ENCODE data around the gene CCDC15. TPM values are rescaled to one million over a fixed set of nuclear protein-coding genes. Genes with fewer than 3 reads are reported as not detected.
A peak's percentile ranks its signal among the peaks of the same experiment; 100 is the strongest.
"Not testable (repeated sequence)": the region's sequence is repeated elsewhere in the genome, so short reads cannot be mapped to it uniquely, and the experiment has no call there.

Gene CCDC15
- total RNA-seq, 2 experiments from 2014 or later, result 5.6 to 9.4 TPM

DNA sequence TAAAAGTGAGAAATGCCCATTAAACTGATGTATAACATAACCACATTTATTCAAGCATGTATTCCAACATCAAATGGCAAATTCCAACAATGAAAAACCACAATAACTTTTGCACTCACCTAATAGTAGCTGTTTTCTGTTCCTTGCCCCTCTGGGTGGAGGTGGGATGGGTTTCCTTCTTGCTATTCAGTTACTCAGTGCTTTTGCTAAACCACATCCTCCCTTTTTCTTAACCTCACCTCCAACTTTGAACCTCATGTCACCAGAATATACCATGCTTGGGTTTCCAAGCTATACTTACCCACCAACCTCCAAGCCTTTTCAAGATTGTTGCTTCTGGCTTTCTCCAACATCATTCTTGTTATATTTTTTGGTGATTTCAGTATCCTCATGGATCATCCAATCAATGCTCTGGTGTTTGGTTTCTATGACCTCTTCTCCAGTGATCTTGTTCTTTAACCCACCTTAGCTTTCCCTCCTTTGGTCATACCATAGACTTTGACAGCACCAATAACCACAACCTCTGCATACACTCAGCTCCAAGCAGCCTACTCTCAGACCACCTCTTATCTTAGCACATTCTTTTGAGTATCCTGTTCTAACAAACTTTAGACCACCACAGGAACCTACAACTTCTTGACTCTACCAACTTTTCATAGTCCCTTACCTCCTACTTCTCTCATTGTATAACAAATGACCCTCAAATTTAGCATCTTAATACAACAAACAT, 3.2 kb upstream of the CCDC15 start:
- ATAC-seq (peak; percentile 37), DNase-seq (peak; percentile 72)
- Mint-ChIP-seq H3K9me3 (ENCODE audit: low read depth) (peaks cover 7% of the 10 kb centered on the region), H3K27me3 (no peaks in the 10 kb centered on the region), H3K4me3 (no peak overlapping the region), H3K36me3 (peaks cover 25% of the 10 kb centered on the region), H3K4me1 (peaks cover 14% of the 10 kb centered on the region), H3K27ac (no peak overlapping the region)
- CTCF ChIA-PET, result interaction anchor here (0.8 to 2.5 kb wide), 12 partner anchors 9 to 193 kb away, joined by 3 to 12 read pairs (median 3); partner anchors contain the start of gene HEPACAM

DNA sequence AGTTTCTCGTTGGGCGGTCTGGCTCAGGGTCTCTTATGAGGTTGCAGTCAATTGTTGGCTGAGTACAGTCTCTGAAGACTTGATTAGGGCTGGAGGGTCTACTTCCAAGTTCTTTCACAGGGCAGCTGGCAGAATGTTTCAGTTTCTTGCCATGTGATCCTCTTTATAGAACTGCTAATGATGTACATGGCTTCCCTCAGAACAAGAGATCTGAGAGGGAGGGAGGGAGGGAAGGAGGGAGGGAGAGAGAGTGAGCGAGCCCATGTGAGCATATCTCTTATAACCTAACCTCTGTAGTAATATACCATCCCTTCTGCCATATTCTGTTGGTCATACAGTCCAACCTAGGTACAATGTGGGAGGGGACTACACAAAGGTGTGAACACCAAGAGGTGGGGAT, 2.7 kb upstream of the CCDC15 start:
- H3K9me3 Mint-ChIP-seq (ENCODE audit: low read depth), result peaks cover 7% of the 10 kb centered on the region
- ATAC-seq (no peak), DNase-seq (no peak)
- no peak overlapping the region for H3K4me3 Mint-ChIP-seq
- no peak overlapping the region for H3K27ac Mint-ChIP-seq
- CTCF ChIA-PET, result interaction anchor here (1.0 to 2.5 kb wide), 7 partner anchors 15 to 191 kb away, joined by 3 to 12 read pairs (median 3); partner anchors contain the start of gene HEPACAM
- H3K36me3 Mint-ChIP-seq, result peaks cover 23% of the 10 kb centered on the region
- H3K4me1 Mint-ChIP-seq, result peaks cover 16% of the 10 kb centered on the region
- no peaks in the 10 kb centered on the region for H3K27me3 Mint-ChIP-seq

DNA sequence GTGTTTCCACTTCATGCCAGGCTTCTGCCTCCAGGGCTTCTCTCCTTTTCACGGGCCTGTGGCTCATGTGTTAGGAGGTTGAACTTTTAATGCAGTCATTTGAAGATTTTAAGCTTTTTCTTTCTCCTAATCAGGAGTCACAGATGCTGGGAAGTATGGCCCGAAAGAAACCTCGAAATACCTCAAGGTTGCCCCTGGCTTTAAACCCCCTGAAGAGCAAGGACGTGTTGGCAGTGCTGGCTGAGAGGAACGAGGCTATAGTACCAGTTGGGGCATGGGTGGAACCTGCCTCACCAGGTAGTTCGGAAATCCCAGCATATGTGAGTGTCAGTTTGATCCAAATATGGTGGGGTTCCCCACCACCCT, 571 bp downstream of the CCDC15 start:
- Mint-ChIP-seq H3K9me3 (ENCODE audit: low read depth) (no peaks in the 10 kb centered on the region), H3K27me3 (no peaks in the 10 kb centered on the region)

DNA sequence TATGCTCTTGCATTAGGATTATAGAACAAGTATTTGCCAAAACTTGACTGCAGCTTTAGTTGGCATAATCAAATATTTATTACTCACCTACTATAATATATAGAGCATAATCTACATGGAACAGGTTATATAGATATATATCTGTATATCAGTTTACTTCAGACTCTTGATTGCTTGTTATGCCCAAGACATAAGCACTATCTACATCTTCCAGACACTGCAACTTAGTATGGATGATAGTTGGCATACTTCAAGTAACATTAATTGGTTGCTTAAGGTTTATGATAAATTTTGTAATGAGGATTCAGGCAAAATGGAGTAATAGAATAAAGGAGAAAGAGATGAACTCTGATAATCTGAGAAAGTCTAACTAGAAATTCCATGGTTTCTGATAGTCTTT, 1.0 kb downstream of the CCDC15 start:
- DNase-seq (no peak), ATAC-seq (no peak)
- H3K27me3 Mint-ChIP-seq, result no peaks in the 10 kb centered on the region
- H3K4me1 Mint-ChIP-seq, result peaks cover 12% of the 10 kb centered on the region
- H3K4me3 Mint-ChIP-seq, result peak overlapping the region; percentile 32
- no peak overlapping the region for H3K27ac Mint-ChIP-seq
- peaks cover 4% of the 10 kb centered on the region for H3K36me3 Mint-ChIP-seq
- CTCF ChIA-PET, result interaction anchor here (2.1 to 2.2 kb wide), 2 partner anchors 13 to 157 kb away, joined by 5 to 8 read pairs; partner anchors contain the start of gene TMEM218
- H3K9me3 Mint-ChIP-seq (ENCODE audit: low read depth), result no peaks in the 10 kb centered on the region

More for the DNA sequence above, 571 bp downstream of the CCDC15 start:
- CTCF ChIA-PET, result interaction anchor here (1.8 to 2.2 kb wide), 3 partner anchors 13 to 157 kb away, joined by 5 to 18 read pairs (median 8); partner anchors contain the start of gene TMEM218
- H3K4me3 Mint-ChIP-seq, result no peak overlapping the region
- no peak overlapping the region for H3K27ac Mint-ChIP-seq
- DNase-seq (no peak), ATAC-seq (no peak)
- H3K36me3 Mint-ChIP-seq, result peaks cover 4% of the 10 kb centered on the region
- H3K4me1 Mint-ChIP-seq, result peaks cover 16% of the 10 kb centered on the region

DNA sequence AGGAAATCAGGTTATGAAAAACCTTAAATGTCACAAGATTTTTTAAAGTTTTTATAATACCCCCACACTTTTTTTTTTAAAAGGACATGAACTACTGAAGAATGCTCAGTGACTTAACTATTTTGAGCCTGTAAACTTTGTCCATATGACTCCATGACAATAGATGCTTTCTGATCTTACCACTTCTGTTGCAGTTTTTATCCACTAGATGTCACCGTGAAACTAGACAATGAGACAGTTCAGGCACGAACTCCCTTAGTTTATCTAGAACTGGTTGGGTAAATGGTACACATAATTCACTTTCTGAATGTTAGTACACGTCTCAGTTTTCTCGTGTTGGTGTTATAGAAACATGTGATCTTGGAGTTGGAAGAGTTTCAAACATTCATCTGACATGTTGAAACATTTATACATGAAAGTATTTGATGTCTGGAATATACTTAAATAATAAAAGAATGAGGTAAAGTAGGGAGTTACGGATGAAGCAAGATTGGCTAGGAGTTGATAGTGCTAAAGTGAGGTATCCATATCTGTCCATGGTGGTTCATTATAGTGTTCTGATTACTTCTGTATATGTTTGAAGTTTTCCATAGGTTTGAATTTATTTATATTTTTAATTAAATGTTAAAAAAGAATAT, 8.1 kb downstream of the CCDC15 start:
- Mint-ChIP-seq H3K9me3 (ENCODE audit: low read depth) (no peaks in the 10 kb centered on the region), H3K4me3 (no peak overlapping the region), H3K27me3 (no peaks in the 10 kb centered on the region), H3K27ac (no peak overlapping the region), H3K4me1 (peaks cover 4% of the 10 kb centered on the region), H3K36me3 (peaks cover 1% of the 10 kb centered on the region)
- ATAC-seq, result peak; percentile 88
- CTCF ChIA-PET, result interaction anchor here (0.8 to 3.5 kb wide), 2 partner anchors 138 to 383 kb away, joined by 3 to 12 read pairs; no protein-coding TSS in a partner anchor
- no peak for DNase-seq

DNA sequence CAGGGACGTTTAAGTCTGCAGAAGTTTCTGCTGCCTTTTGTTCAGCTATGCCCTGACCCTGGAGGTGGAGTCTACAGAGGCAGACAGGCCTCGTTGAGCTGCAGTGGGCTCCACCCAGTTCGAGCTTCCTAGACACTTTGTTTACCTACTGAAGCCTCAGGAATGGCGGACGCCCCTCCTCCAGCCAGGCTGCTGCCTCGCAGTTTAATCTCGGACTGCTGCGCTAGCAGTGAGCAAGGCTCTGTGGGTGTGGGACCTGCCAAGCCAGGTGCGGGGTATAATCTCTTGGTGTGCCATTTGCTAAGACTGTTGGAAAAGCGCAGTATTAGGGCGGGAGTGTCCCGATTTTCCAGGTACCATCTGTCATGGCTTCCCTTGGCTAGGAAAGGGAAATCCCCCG, 14.2 kb downstream of the CCDC15 start:
- DNase-seq; H3K4me3 Mint-ChIP-seq; CTCF ChIA-PET; ATAC-seq; H3K4me1 Mint-ChIP-seq; H3K36me3 Mint-ChIP-seq; H3K27ac Mint-ChIP-seq; H3K9me3 Mint-ChIP-seq (ENCODE audit: low read depth); H3K27me3 Mint-ChIP-seq: not testable (repeated sequence)

DNA sequence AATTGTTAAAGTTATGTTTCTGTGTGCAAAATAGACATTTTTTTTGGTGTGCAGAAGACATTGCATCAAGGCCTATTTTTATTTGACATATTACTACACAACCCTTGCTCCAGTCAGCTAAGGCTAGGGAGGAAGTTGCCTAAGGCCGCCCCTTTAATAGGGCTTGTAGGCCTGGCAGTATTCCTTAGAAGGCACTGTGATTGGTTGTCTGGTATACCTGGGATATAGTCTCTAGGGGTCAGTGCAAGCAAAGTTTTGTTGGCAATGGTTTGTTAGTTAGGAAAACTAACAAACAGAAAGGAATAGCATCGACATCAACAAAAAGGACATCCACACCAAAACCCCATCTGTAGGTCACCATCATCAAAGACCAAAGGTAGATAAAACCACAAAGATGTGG, 16.9 kb downstream of the CCDC15 start:
- DNase-seq, result no peak
- Mint-ChIP-seq H3K36me3 (peaks cover 4% of the 10 kb centered on the region), H3K4me3 (no peak overlapping the region), H3K9me3 (ENCODE audit: low read depth) (no peaks in the 10 kb centered on the region), H3K27me3 (no peaks in the 10 kb centered on the region), H3K4me1 (no peaks in the 10 kb centered on the region), H3K27ac (no peak overlapping the region)
- CTCF ChIA-PET, result no interaction called here
- no peak for ATAC-seq

DNA sequence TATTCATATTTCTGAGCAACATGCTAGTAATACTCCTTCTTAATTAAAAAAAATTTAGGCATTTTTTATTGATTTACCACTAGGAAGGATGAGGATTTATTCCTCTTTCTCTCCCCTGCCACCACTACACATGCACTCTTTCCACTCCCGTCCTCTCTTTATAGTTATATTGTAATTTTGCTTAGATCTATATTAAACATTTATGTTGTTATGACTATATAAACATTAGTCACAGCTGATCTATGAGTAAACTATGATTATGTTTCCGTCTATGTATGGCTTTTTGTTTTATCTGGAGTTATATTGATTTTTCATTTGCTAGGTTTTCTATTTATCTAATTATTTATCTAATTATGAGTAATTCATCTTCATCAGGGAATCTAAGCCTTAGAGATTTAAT, 17.8 kb downstream of the CCDC15 start:
- no peaks in the 10 kb centered on the region for H3K4me1 Mint-ChIP-seq
- no peak overlapping the region for H3K27ac Mint-ChIP-seq
- no peaks in the 10 kb centered on the region for H3K27me3 Mint-ChIP-seq
- no peak for DNase-seq
- CTCF ChIA-PET, result no interaction called here
- ATAC-seq, result no peak
- peaks cover 4% of the 10 kb centered on the region for H3K36me3 Mint-ChIP-seq
- H3K9me3 Mint-ChIP-seq (ENCODE audit: low read depth), result no peaks in the 10 kb centered on the region
- no peak overlapping the region for H3K4me3 Mint-ChIP-seq

DNA sequence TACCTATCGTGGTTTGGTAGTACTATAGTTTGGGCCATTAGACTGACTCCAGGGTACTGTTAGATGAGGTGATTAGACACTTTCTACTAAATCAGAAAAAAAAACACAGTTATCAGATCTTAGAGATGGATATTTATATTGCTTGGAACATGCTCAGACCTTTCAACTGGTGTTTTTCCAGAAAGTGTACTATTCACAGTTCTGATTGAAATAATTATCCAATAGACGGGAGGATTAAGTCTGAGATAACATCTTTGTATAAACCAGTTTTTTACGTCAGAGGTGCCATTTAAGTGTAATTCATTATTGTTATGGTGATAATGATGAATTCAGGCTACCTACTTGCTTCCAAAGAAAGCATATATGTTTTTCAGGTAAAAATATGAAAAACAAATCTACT, 22.5 kb downstream of the CCDC15 start:
- DNase-seq (no peak), ATAC-seq (no peak)
- Mint-ChIP-seq H3K4me1 (no peaks in the 10 kb centered on the region), H3K36me3 (peaks cover 34% of the 10 kb centered on the region), H3K27me3 (no peaks in the 10 kb centered on the region), H3K4me3 (no peak overlapping the region), H3K9me3 (ENCODE audit: low read depth) (peaks cover 7% of the 10 kb centered on the region), H3K27ac (no peak overlapping the region)
- CTCF ChIA-PET, result no interaction called here

DNA sequence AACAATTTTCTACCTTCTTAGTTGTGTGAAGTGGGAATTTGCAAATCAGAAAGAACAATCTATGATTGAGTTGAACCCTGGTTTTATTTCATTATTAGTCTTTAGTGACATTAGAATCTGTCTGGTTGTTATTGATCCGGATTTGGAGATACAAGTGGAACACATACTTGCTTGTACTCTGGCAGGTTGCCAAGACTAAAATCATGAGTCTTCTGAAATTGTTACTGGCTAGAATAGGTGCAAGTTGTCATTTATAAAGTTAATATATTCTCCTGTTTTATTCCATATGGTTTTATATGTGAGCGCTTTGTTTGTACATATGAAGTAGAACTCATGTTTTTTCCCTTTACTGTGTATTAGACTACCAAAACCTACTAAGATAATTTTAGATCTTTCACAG, 23.0 kb downstream of the CCDC15 start:
- H3K4me1 Mint-ChIP-seq, result no peaks in the 10 kb centered on the region
- H3K27me3 Mint-ChIP-seq, result no peaks in the 10 kb centered on the region
- no peak overlapping the region for H3K4me3 Mint-ChIP-seq
- peaks cover 39% of the 10 kb centered on the region for H3K36me3 Mint-ChIP-seq
- H3K9me3 Mint-ChIP-seq (ENCODE audit: low read depth), result peaks cover 8% of the 10 kb centered on the region
- CTCF ChIA-PET, result no interaction called here
- no peak overlapping the region for H3K27ac Mint-ChIP-seq
- ATAC-seq (no peak), DNase-seq (no peak)

DNA sequence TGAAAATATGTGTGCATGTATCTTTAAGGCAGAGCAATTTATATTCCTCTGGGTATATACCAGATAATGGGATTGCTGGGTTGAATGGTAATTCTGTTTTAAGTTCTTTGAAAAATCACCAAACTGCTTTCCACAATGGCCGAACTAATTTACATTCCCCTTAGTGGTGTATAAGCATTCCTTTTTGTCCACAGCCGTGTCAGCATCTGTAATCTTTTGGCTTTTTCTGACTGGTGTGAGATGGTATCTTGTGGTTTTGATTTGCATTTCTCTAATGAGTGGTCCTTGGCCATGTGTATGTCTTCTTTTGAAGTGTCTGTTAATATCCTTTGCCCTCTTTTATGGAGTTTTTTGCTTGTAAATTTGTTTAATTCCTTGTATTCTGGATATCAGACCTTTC, 24.3 kb downstream of the CCDC15 start:
- peaks cover 12% of the 10 kb centered on the region for H3K9me3 Mint-ChIP-seq (ENCODE audit: low read depth)
- CTCF ChIA-PET, result no interaction called here
- H3K27ac Mint-ChIP-seq, result no peak overlapping the region

DNA sequence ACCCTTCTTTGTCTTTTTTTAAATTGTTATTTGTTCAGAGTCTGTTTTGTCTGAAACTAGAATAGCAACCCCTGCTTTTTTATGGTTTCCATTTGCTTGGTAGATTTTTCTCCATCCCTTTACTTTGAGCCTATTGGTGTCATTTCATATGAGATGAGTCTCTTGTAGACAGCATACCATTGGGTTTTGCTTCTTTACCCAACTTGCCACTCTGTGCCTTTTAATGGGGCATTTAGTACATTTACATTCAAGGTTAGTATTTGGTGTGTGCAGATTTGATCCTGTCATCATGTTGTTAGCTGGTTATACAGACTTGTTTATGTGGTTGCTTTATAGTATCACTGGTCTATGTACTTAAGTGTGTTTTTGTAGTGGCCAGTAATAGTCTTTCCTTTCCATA, 28.0 kb downstream of the CCDC15 start:
- Mint-ChIP-seq H3K9me3 (ENCODE audit: low read depth) (peaks cover 12% of the 10 kb centered on the region), H3K27ac (no peak overlapping the region), H3K27me3 (no peaks in the 10 kb centered on the region), H3K4me3 (no peak overlapping the region), H3K4me1 (no peaks in the 10 kb centered on the region), H3K36me3 (peaks cover 64% of the 10 kb centered on the region)
- DNase-seq (no peak), ATAC-seq (no peak)
- CTCF ChIA-PET, result interaction anchor here (1.4 kb wide), 1 partner anchor 25 kb away, joined by 3 read pairs; no protein-coding TSS in a partner anchor

More for the DNA sequence above, 24.3 kb downstream of the CCDC15 start:
- no peak for DNase-seq
- Mint-ChIP-seq H3K27me3 (no peaks in the 10 kb centered on the region), H3K4me1 (no peaks in the 10 kb centered on the region), H3K4me3 (no peak overlapping the region), H3K36me3 (peaks cover 52% of the 10 kb centered on the region)
- no peak for ATAC-seq

DNA sequence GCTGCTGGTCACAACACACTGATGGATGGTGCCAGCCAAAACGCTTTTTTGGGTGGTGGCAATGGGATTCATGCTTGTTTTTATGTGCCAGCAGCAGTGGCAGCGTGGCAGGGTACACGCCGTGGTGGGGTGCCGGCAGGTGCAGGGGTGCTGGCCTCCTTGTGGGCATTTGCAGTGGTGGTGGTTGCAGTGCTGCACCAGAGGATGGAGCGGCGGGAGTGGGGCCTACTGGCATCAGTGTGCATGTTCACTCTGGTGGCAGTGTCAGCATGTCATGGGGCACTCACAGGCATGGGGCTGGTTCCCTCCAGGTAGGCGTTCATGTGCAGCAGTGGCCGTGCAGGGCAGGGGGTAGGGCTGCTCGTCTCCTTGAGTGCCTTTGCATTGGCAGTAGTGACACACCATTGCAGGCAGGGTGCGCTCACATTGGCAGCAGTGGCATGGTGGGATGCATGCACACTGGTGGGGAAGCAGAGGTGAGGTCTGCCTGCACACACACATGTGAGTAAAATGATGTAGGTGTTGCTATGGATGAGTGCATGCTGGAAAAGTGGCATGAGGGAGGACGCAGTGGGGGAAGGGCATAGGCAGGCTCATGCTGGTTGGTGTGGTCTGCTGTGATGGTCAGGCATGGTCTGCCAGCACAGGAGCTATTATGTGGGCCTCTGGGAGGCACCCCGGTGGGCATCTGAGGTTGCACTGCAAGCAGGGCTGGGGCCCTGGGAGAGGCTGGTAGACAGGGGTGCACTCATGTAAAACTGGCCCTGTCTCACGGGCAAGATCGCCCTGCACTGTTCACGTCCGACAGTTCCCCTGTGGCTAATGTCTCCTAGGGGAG, 29.9 kb downstream of the CCDC15 start:
- no peak overlapping the region for H3K27ac Mint-ChIP-seq
- ATAC-seq (no peak), DNase-seq (no peak)
- no peak overlapping the region for H3K4me3 Mint-ChIP-seq
- peaks cover 9% of the 10 kb centered on the region for H3K9me3 Mint-ChIP-seq (ENCODE audit: low read depth)
- H3K36me3 Mint-ChIP-seq, result peaks cover 61% of the 10 kb centered on the region
- CTCF ChIA-PET, result no interaction called here
- no peaks in the 10 kb centered on the region for H3K4me1 Mint-ChIP-seq
- H3K27me3 Mint-ChIP-seq, result no peaks in the 10 kb centered on the region

Data from activated CD8-positive, alpha-beta memory T cell treated with anti-CD3 and anti-CD28 coated beads, Interleukin-2, amount 10 ng/mL, durations not matched to agents 7 days and 5 days (primary cell).